Astrocyte (in vitro differentiated cells and primary cell): ENCODE results near the gene DAP. TPM values are rescaled to one million over a fixed set of nuclear protein-coding genes. Genes with fewer than 3 reads are reported as not detected.

Experiments used
- DNase-seq: peaks from one replicate; pipeline ENCODE4 v3.0.0-alpha.2; 2010; ENCODE audit warnings: low read depth
- FAIRE-seq: peaks from 2 replicates; lab custom pipeline; 2011; peaks lifted over from hg19 to GRCh38; lab: Jason Lieb, UNC
- H2AFZ ChIP-seq: 2 replicates; pipeline ENCODE4 v1.6.0; 2012; ENCODE audit warnings: low read depth, low read length, inconsistent platforms
- H3K27ac ChIP-seq: 2 replicates; pipeline ENCODE4 v1.5.1; 2011; ENCODE audit warnings: low read depth, low read length, inconsistent platforms
- H3K27me3 ChIP-seq: 2 replicates; pipeline ENCODE4 v1.6.0; 2011; ENCODE audit warnings: low read length, inconsistent platforms; ENCODE audit not compliant: insufficient read depth
- H3K36me3 ChIP-seq: 2 replicates; pipeline ENCODE4 v1.5.1; 2011; ENCODE audit warnings: low read length, inconsistent platforms; ENCODE audit not compliant: insufficient read depth
- H3K4me1 ChIP-seq: 2 replicates; pipeline ENCODE4 v1.5.1; 2011; ENCODE audit warnings: low read length, inconsistent platforms; ENCODE audit not compliant: insufficient read depth
- H3K4me2 ChIP-seq: 2 replicates; pipeline ENCODE4 v1.6.0; 2012; ENCODE audit warnings: low read length, inconsistent platforms
- H3K4me3 ChIP-seq: 2 replicates; pipeline ENCODE4 v1.5.1; 2011; ENCODE audit warnings: low read depth, mild to moderate bottlenecking, low read length, inconsistent platforms; ENCODE audit not compliant: insufficient read depth
- H3K79me2 ChIP-seq: 2 replicates; pipeline ENCODE4 v1.6.0; 2012; ENCODE audit warnings: mild to moderate bottlenecking, low read length, inconsistent platforms; ENCODE audit not compliant: insufficient read depth
- H3K9ac ChIP-seq: 2 replicates; pipeline ENCODE4 v1.6.0; 2012; ENCODE audit warnings: mild to moderate bottlenecking, low read length, inconsistent platforms
- H3K9me3 ChIP-seq: 2 replicates; pipeline ENCODE4 v1.5.1; 2012; ENCODE audit warnings: low read depth, mild to moderate bottlenecking, low read length, inconsistent platforms; ENCODE audit not compliant: insufficient read depth
- H4K20me1 ChIP-seq: 2 replicates; pipeline ENCODE4 v1.6.0; 2012; ENCODE audit warnings: low read length, inconsistent platforms; ENCODE audit not compliant: insufficient read depth
- H3K27ac Mint-ChIP-seq: one replicate; pipeline ENCODE4 v1.8.0; 2021; ENCODE audit warnings: mild to moderate bottlenecking, mixed read lengths; ENCODE audit not compliant: unreplicated experiment
- H3K27me3 Mint-ChIP-seq: one replicate; pipeline ENCODE4 v1.8.0; 2021; ENCODE audit warnings: low read depth, mixed read lengths; ENCODE audit not compliant: unreplicated experiment
- H3K36me3 Mint-ChIP-seq: one replicate; pipeline ENCODE4 v1.8.0; 2021; ENCODE audit warnings: low read depth, mixed read lengths; ENCODE audit not compliant: unreplicated experiment
- H3K4me1 Mint-ChIP-seq: one replicate; pipeline ENCODE4 v1.8.0; 2021; ENCODE audit warnings: low read depth, mixed read lengths; ENCODE audit not compliant: unreplicated experiment
- H3K4me3 Mint-ChIP-seq: one replicate; pipeline ENCODE4 v1.8.0; 2021; ENCODE audit warnings: mild to moderate bottlenecking, moderate library complexity, mixed read lengths; ENCODE audit not compliant: unreplicated experiment
- H3K9me3 Mint-ChIP-seq: one replicate; pipeline ENCODE4 v1.8.0; 2021; ENCODE audit warnings: mild to moderate bottlenecking, mixed read lengths; ENCODE audit not compliant: unreplicated experiment
- CTCF ChIP-seq: IDR thresholded peaks from 2 replicates; pipeline ENCODE4 v1.5.1; 2011; ENCODE audit warnings: low read depth, mild to moderate bottlenecking, inconsistent platforms, low read length, moderate library complexity; ENCODE audit not compliant: insufficient read depth
- EZH2 ChIP-seq: IDR thresholded peaks from 2 replicates; pipeline ENCODE4 v1.6.1; 2012; ENCODE audit warnings: mild to moderate bottlenecking, low read length, inconsistent platforms; ENCODE audit not compliant: insufficient read depth
- total RNA-seq: library from RNA; stranded (reverse); gene quantifications from 2 replicates; pipeline ENCODE4 v1.2.1, GENCODE V29; 2021

The DAP gene
- total RNA-seq, 1 donor from 2014 or later = 239 TPM

DNA sequence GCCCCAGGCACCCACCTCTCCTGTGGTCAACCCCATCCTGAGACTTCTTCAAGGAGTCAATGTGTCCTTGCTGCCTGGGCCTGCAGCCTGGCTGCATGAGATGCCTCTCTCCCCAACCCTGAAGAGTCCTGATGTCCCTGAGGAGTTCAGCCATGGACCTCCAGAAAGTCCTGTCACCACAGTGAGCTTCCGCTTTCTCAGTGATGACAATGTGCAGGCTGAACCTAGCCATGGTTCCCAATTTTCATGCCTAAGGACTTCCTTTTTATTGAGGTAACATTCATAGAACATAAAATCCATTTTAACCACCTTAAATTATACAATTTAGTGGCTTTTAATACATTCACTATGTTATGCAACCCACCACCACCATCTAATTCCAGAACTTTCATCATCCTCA, 29.1 kb downstream of the DAP start:
- Histone ChIP-seq H3K9ac (no peak overlapping the region), H3K4me1 (peaks cover 5% of the 10 kb centered on the region), H3K79me2 (peaks cover 69% of the 10 kb centered on the region), H3K36me3 (peaks cover 29% of the 10 kb centered on the region), H2AFZ (no peak overlapping the region), H3K27me3 (no peaks in the 10 kb centered on the region), H4K20me1 (peaks cover 66% of the 10 kb centered on the region), H3K4me3 (no peak overlapping the region), H3K27ac (no peak overlapping the region), H3K9me3 (no peaks in the 10 kb centered on the region), H3K4me2 (no peak overlapping the region)
- TF ChIP-seq CTCF = no peak
- no peak for TF ChIP-seq EZH2
- Mint-ChIP-seq H3K36me3 (peaks cover 23% of the 10 kb centered on the region), H3K9me3 (no peaks in the 10 kb centered on the region), H3K27ac (no peak overlapping the region), H3K27me3 (no peaks in the 10 kb centered on the region), H3K4me3 (no peak overlapping the region), H3K4me1 (peaks cover 14% of the 10 kb centered on the region)
- no peak for FAIRE-seq
- no peak for DNase-seq

DNA sequence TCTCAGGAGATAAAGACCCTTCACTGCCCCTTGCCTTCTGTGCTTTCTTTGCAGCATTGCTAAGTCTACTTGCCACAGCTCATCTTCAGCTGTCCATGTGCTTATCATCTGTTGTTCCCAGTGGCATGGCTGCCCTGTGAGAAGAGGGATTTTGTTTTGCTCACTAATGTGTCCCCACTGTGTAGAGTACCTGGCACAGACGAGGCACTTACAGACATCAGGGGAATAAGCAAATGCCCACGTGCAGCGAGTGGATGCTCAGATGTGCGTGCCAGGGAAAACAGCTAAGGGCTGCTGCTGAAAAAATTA, 31.0 kb downstream of the DAP start:
- Histone ChIP-seq H3K27me3 (no peaks in the 10 kb centered on the region), H3K79me2 (peaks cover 53% of the 10 kb centered on the region), H3K9ac (no peak overlapping the region), H2AFZ (no peak overlapping the region), H3K9me3 (no peaks in the 10 kb centered on the region), H3K36me3 (peaks cover 27% of the 10 kb centered on the region), H3K4me2 (no peak overlapping the region), H3K4me3 (no peak overlapping the region), H3K4me1 (peaks cover 24% of the 10 kb centered on the region), H4K20me1 (peaks cover 56% of the 10 kb centered on the region), H3K27ac (no peak overlapping the region)
- Mint-ChIP-seq H3K27me3 (no peaks in the 10 kb centered on the region), H3K4me3 (no peak overlapping the region), H3K4me1 (peaks cover 33% of the 10 kb centered on the region), H3K36me3 (peaks cover 18% of the 10 kb centered on the region), H3K27ac (no peak overlapping the region), H3K9me3 (no peaks in the 10 kb centered on the region)
- TF ChIP-seq EZH2 (no peak), CTCF (no peak)
- FAIRE-seq = no peak
- DNase-seq = no peak

DNA sequence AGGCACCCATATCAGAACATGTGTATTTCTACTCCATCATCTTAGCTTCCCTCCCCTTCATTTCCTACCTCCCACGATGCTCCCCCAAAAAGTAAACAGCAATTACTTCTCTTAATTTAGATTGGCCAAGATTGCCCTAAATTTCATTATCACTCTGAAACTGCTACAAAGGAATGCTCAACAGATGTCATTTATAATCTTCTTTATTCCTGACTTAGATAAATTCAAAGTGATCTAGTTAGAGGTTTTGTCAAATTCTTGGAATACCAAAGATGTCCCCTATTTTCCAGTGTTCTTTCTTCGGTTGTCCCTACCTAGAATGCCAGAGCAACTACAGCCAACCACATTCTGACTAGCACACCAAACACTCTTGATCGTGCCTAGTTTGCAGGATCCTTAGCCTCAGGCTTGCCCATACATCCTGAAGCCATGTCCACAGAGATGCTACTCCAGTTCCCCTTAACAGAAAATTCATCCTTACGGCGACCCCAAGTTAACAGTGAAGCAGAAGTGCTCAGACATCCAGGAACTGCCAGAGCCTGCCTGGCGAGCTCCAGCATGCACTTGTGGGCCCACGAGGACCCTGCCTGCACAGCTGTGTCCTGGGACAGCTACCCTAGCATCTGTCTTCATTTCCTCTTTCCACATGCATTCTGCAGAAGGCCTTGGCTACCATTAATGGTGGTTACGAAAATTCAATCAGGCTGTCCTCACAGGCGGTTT, 31.6 kb downstream of the DAP start:
- Histone ChIP-seq H3K27me3 (no peaks in the 10 kb centered on the region), H3K4me3 (no peak overlapping the region), H3K27ac (no peak overlapping the region), H3K79me2 (peaks cover 48% of the 10 kb centered on the region), H3K9me3 (no peaks in the 10 kb centered on the region), H3K9ac (no peak overlapping the region), H3K4me2 (no peak overlapping the region), H2AFZ (no peak overlapping the region), H4K20me1 (peaks cover 53% of the 10 kb centered on the region), H3K36me3 (peaks cover 24% of the 10 kb centered on the region), H3K4me1 (peaks cover 29% of the 10 kb centered on the region)
- Mint-ChIP-seq H3K4me3 (no peak overlapping the region), H3K36me3 (peaks cover 20% of the 10 kb centered on the region), H3K27ac (no peak overlapping the region), H3K4me1 (peaks cover 35% of the 10 kb centered on the region), H3K27me3 (no peaks in the 10 kb centered on the region), H3K9me3 (no peaks in the 10 kb centered on the region)
- TF ChIP-seq EZH2 (no peak), CTCF (no peak)
- DNase-seq (no peak), FAIRE-seq (no peak)
